CD1c-positive myeloid dendritic cell (primary cell): ENCODE measurements around the gene SLC22A8.
"Not testable (repeated sequence)": the region's sequence is repeated elsewhere in the genome, so short reads cannot be mapped to it uniquely, and the experiment has no call there.

Experiments used
- DNase-seq: peaks from one replicate; pipeline ENCODE4 v3.0.0-alpha.2; 2016; ENCODE audit errors: extremely low spot score

Gene SLC22A8, protein sequence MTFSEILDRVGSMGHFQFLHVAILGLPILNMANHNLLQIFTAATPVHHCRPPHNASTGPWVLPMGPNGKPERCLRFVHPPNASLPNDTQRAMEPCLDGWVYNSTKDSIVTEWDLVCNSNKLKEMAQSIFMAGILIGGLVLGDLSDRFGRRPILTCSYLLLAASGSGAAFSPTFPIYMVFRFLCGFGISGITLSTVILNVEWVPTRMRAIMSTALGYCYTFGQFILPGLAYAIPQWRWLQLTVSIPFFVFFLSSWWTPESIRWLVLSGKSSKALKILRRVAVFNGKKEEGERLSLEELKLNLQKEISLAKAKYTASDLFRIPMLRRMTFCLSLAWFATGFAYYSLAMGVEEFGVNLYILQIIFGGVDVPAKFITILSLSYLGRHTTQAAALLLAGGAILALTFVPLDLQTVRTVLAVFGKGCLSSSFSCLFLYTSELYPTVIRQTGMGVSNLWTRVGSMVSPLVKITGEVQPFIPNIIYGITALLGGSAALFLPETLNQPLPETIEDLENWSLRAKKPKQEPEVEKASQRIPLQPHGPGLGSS

DNA sequence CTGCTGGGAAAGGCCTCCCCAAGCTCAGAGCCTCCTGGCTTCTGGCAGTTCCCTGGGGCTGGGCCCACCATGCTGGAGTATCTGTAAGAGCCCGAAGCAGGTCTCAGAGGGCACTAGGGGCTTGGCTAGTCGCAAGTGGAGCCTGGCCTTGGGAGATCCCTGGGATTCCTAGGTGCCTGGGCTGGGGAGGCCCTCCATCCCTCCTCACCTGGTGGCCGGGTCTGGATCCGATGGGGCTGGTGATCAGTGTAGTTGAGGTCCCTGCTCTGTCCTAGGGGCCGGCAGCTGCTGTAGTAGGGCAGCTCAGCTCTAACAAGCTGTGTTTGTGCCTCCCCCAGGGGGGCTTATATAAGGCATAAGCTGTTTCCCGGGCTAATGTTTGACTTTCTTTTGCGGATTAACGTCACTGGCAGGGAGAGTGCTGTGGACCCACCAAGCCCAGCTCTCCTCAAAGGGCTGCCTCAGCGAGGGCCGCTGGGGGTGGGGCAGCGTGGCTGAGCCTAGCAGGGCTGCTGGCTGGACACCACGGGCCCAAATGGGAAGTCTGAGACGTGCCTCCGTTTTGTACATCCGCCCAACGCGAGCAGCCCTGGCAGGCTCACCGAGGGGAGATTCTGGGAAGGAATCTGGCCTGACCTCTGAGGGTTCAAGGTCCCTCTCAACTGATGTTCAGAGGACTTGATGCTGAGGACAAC lies at the start of gene SLC22A8:
Gene SLC22A8, minus strand, starts transcription at position 321 of the 695 bp plus-strand sequence. CDS start 883 bp downstream, outside the sequence.
- DNase-seq: no peak

GRCh38 chr11:63046203-63046602 lies 30.6 kb upstream of the SLC22A8 start:
- not testable (repeated sequence) for DNase-seq

GRCh38 chr11:63042596-63042995 lies 27.0 kb upstream of the SLC22A8 start:
- no peak for DNase-seq

- no peak for DNase-seq
Observed at GRCh38 chr11:63032457-63032856, 16.8 kb upstream of the SLC22A8 start.

- DNase-seq: peak; percentile 95
Observed at GRCh38 chr11:63023841-63024648, 8.4 kb upstream of the SLC22A8 start.

DNA sequence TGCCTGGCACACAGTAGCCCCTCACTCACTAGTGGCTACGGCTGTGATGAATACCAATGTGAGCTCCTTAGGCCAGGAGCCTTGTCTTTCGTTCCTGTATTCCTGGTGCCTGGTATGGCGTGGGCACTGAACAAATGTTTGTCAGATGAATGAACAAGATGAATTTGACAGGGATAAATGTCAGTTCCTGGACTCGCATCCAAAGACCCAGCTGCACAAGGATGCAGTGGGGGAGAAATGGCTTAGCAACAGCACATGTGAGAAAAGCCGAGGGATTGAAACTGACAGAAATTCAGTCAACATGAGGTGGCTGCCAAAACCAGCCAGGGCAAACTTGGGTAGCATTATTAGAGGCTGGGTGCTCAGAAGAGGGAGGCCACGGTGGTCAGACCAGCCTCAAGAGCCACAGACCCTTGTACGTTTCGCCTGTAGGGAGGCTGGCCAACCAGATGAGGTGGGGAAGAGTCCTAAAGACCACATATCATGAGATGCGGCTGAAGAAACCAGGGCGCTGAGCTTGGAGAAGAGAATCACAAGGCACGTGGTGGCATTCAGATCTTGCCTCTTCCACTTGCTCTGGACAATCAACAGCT lies 7.7 kb upstream of the SLC22A8 start:
- no peak for DNase-seq

DNA sequence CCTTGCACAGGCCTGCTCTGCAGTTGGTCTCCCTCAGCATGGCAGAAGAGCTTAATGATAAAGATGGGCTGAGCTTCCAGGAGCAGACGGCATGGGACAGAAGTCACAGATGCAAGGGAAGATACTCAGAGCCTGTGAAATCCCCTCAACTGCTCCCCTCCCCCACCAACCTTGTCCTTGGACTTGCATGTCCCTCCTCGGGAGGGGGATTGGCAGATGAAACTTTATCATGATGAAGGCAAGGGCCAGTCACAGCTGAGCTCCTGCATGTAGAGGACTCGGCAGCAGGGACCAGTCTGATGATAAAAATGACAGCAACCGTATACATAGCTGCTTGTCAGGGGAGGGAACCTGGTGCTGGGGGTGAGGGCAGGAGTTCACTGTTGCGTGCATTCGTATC lies 6.8 kb upstream of the SLC22A8 start:
- no peak for DNase-seq

DNA sequence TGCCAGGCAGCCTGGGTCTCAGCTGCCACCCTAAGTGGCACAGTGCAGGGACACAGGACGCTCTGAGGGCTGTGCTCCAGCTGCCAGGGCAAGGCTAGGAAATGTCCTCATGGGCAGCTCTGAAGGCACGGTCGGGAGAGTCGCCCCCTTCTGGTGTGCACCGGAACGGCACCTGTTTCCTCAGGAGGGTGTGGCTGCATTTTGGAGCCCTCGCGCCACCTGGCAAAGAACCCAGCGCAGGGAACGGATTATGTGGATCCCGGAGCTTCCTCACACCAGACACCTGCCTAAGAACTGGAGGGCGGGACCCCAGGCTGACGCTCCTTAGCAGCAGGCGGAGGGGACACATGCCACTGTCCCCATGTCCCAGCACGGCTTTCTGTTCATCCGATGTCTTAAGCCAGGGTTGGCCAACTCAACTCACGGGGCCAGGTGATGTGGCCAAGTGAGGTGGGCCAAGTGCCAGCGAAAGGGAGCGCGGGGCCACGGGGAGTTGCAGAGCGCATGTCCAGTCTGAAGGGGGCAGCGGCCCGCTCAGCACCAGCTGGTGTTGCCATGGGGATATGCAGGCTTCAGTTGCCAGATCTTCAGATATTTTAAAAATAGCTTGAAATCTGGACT lies 5.1 kb upstream of the SLC22A8 start:
- DNase-seq: peak; percentile 19

DNA sequence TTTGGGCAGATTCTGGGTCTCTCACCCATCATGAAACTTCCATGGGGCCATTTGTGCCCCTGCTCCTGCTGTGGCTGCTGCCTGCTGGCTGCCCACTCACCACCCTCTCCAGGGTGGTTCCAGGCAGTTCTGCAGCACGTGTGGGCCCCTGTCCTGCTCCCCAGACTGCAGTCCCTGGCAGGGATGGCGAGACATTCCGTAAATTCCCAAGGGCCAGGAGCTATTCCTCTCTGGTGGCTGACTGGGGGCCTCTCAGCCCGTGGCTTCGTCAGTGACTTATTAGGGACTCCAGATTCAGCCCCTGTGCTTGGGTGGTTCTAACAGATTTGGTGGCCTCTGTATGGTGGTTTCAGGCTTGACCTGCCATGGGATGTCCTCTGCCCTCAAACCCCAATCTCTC lies 3.9 kb upstream of the SLC22A8 start:
- DNase-seq: no peak

- no peak for DNase-seq
Observed at GRCh38 chr11:63017306-63017974, 1.8 kb upstream of the SLC22A8 start.

- DNase-seq: no peak
Observed at GRCh38 chr11:63014408-63015055, 1.1 kb downstream of the SLC22A8 start.

- no peak for DNase-seq
Observed at GRCh38 chr11:63012839-63013238, 2.8 kb downstream of the SLC22A8 start.

DNA sequence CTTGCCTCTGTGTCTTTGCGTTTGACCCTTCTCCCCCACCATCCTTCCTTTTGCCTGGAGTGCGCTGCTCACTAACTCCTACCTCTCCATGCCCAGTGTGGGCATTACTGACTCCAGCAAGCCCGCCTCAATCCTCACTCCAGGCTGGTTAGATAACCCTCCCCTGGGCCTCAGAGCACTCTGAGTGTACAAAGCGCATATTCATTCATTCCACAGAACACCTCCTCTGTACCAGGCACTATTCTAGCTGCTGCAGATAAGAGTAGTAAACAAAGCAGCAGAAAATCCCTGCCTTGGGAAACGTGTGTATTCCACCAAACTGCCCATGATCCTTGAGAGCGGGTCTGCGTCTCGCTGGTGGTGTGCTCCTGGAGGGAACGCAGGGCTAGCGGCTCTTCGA lies 3.2 kb downstream of the SLC22A8 start:
- DNase-seq: no peak

- DNase-seq: no peak
Observed at GRCh38 chr11:63010934-63011439, 4.7 kb downstream of the SLC22A8 start.

- no peak for DNase-seq
Observed at GRCh38 chr11:63007920-63008319, 7.7 kb downstream of the SLC22A8 start.

GRCh38 chr11:63001456-63001855 lies 14.2 kb downstream of the SLC22A8 start:
- DNase-seq: no peak

- no peak for DNase-seq
Observed at GRCh38 chr11:62999649-63000048, 16.0 kb downstream of the SLC22A8 start.

DNA sequence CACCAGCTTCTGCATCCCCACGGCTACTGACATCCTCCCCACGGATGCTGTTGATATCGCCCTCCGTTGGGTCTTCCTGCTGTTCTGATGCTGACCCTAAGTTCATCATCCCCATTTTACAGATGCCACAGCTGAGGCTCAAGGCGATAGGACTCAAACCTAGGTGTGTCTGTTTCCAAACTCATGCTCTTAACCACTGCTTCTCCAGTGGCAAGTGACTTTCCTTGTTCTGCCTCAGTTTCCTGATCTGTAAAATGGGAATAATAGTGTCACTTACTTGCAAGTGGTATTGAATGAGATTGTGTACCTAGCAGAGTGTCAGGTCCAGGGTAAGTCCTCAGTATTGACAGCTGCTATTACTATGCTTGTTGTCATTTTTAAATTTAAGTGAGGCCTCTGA lies 16.5 kb downstream of the SLC22A8 start:
- DNase-seq: no peak

DNA sequence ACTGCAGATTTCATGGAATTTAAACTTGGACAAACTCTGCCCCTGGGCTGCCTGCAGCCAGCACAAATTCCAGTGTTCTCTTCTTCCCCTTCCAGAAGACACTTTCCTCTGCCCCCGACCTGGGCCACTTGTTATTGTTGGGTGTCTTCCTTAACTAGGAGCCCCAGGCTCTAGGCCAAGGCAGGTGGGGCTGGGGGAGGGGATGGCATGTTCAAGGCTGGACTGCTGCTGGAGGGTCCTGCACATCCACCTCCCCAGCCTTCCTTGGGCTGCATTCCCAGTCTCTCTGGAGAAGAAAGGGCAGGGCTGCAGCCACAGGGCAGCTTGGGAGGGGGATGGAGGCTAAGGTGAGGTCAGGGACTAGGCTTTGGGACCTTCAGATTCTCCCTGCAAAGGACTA lies 19.4 kb downstream of the SLC22A8 start:
- no peak for DNase-seq

DNA sequence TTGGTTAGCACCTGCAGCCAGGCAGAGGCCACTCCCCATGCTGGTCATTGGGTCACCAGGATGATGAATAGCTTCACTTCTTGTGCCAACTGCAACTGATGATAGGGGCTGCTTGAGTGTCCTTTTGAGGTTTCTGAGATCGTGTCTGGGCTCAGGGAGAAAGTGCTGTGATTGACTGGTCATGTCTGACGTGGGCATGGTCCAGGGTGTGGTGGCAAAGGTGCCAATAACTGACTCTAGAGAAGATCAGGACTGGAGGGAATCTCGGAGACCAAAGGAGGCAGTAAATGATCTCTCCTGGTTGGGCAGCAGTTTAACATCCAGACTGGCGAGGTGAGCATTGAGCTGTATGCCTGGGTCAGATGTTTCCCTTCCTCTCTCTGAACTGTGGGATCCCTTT lies 20.9 kb downstream of the SLC22A8 start:
- DNase-seq: no peak
